SK-MEL-5 (cell line): ENCODE results near the gene IL1F10. TPM values are rescaled to one million over a fixed set of nuclear protein-coding genes. Genes with fewer than 3 reads are reported as not detected.
A peak's percentile ranks its signal among the peaks of the same experiment; 100 is the strongest.
"Not testable (repeated sequence)": the region's sequence is repeated elsewhere in the genome, so short reads cannot be mapped to it uniquely, and the experiment has no call there.

Experiments used
- DNase-seq: peaks from one replicate; pipeline ENCODE4 v3.0.0-alpha.2; 2016; ENCODE audit warnings: low read depth, low spot score
- in situ Hi-C: cut with HindIII; loops from 2 replicates; pipeline ENCODE4 v1.10.0; 2016; ENCODE audit warnings: low sequenced_read_pairs, high pct_unique_total_duplicates, low pct_unique_long_range_greater_than_20kb
- total RNA-seq: library from RNA; depleted of rRNA; stranded (reverse); fragments of >200 nt; shearing (Covaris generic); gene quantifications from 2 replicates; pipeline ENCODE4 v1.2.3, GENCODE V29; 2014

IL1F10 gene
- total RNA-seq, 1 experiment from 2014 or later = not detected

DNA sequence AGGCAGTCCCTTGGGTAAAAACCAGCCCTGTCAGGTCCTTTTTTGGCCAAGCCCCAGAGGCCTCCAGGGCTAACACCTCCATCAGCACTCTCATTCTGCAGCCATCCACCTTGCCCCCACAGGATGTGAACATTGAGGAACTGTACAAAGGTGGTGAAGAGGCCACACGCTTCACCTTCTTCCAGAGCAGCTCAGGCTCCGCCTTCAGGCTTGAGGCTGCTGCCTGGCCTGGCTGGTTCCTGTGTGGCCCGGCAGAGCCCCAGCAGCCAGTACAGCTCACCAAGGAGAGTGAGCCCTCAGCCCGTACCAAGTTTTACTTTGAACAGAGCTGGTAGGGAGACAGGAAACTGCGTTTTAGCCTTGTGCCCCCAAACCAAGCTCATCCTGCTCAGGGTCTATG is 7.3 kb downstream of the IL1F10 start:
- DNase-seq = no peak
- in situ Hi-C loops = no loop called here

DNA sequence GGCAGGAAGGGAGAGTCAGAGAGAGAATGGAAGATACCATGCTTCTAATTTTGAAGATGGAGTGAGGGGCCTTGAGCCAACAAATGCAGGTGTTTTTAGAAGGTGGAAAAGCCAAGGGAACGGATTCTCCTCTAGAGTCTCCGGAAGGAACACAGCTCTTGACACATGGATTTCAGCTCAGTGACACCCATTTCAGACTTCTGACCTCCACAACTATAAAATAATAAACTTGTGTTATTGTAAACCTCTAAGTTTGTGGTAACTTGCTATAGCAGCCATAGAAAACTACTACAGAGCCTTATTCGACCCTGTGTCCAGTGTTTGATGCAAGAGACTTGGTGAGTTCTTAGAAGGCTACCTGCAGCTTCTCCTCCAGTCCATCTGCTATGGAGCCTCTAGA is 7.8 kb downstream of the IL1F10 start:
- no peak for DNase-seq
- in situ Hi-C loops = no loop called here

DNA sequence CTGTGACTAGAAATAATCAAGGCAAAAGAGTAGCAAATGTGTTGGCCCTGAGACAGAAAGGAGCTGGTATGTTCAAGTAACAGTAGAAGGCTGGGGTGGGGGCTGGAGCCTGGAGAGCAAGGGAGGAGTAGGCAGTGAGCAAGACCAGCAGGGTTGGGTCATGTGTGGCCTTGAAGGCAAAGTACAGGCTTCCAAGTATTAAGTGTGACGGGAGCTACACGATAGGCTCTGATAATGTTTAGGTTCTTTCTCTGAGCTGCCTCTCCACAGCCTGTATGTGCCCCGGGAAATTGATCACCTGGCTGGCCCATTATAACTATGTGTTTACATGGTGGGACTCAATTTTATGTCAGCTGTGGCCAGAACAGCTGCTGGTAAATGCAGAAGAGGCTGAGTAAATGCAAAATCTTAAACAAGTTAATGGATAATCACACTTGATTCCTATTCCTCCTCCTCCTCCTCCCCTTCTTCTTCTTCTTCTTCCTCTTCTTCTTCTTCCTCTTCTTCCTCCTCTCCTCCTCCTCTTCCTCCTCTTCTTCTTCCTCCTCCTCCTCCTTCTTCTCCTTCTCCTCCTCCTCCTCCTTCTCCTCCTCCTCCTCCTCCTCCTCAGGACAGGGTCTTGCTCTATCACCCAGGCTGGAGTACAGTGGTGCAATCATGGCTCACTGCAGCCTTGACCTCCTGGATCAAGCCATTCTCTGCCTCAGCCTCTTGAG is 9.3 kb downstream of the IL1F10 start:
- in situ Hi-C loops = no loop called here
- DNase-seq = no peak

DNA sequence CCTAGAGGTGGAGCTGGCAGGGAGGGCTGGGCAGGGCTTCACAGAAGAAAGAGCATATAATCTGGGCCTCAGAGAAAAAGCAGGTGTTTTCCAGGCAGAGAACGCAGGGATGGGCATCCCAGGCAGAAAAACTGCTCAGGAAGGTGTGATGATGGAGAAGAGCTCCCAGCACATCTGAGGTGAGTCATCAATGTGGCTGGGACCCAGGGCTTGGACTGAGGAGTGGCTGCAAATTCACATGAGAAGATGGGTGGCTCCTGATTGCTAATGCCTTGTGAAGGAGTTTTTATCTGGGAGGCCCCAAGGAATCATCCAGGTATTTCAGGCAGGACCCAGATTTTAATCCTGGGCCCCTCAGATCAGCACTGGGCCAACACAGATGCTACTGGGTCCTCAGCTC is 10.2 kb downstream of the IL1F10 start:
- DNase-seq = no peak

DNA sequence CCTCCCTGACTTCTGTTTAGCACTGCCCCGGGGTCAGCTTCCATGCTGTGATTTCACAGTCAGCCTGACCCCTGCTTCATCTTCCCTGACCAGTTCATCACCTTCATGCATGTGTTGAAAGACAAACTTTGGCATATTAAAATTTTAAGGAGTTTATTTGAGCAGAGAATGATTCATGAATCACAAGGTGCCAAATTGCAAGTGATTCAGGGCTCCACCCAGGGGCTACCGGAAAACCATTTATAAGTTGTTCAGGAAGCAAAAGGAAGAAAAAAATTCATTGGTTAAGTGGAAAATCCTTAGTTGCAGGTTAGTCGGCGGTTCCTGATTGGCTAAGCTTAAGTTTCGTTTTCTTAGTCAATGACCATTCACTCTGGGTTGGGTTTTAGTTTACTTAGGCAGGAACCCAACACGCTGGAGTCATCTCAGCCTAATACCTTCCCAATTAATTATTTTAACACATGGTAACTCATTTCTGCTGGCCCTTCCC is 10.6 kb downstream of the IL1F10 start:
- in situ Hi-C loops = no loop called here
- DNase-seq = no peak

More for the DNA sequence above, 10.2 kb downstream of the IL1F10 start:
- in situ Hi-C loops = no loop called here

DNA sequence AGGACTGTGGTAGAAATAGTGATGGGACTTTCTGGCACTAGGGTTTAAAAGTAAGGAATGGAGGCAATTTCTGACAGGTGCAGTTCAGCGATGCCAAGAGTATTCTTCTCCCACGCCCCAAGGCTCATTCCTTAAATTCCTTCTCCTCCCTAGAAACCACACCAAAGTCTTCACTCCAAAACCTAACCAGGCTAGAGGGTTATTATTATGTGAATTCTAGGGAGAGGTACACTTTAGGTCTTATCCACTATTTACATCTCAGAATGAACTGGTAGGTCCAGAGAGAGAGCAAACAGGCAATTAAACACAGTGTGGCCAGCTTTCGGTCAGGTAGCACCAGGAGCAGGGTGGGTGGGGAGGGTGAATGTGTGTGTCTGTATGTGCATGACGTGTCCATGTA is 11.4 kb downstream of the IL1F10 start:
- no peak for DNase-seq
- in situ Hi-C loops = no loop called here

DNA sequence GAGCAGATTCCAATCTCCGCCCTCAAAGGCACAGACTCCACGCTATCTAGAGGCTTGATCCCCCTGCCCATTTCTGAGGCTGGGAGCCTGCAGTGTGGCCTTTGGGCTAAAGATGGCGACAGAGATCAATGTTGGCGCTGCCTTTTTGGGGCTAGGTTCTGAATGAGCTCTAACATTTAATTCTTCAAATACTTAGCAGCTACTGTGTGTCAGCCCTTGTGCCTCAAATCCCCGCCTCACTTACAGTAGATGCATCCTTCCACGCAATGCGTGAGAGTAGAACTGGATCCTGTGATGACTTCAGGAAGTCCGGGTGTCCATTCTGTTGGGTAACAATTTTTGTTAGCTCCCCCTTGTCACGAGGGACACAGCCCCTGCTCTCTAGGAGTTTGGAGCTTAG is 12.4 kb downstream of the IL1F10 start:
- in situ Hi-C loops = no loop called here
- peak; percentile 50 for DNase-seq

DNA sequence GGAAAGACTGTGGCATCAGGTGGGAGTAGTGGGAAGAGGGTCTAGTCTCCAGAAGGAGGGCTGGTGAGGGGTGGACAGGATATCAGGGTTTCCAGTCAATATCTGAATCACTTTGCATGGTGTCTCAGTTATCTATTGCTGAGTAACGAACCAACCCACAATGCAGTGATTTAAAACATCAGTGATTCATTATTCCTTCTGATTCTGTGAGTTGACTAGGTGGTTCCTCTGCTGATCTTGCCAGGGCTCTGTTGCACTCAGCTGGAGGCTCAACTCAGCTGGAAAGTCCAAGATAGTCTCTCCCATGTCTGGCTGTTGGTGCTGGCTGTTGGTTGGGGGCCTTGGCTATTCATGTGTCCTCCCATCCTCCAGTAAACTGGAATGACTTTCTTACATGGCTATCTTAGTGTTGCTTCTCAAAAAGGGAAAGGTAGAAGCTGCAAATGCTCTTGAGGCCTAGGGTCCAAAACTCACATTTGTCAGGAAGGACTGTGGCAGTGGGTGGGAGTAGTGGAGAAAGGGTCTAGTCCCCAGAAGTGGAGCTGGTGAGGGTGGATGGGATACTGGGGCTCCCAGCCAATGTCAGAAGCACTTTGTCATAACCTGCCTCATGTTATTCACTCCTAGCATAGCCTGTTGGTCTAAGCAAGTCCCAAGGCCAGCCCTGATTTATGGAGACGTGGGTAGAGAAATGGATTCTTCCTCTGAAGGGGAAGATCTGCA is 13.9 kb downstream of the IL1F10 start:
- in situ Hi-C loops = no loop called here
- no peak for DNase-seq

DNA sequence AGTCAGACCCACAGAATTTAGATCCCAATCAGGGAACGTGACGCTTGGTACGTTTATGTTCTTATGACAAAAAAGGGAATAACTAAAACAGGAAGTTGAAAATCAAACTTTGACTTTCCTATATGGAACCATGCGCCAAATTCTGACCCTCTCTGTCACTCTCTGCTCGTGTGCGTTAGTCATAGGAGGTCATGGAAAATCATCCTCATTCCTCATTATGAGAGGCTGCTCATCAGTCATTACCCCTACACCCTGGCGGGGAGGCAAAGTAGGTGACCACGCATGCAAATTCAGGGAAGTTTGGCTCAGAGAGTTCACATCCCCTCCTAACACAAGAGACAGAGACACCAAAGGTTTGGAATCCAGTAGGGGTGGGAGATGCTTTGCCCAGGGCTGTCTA is 15.5 kb downstream of the IL1F10 start:
- in situ Hi-C loops = no loop called here

DNA sequence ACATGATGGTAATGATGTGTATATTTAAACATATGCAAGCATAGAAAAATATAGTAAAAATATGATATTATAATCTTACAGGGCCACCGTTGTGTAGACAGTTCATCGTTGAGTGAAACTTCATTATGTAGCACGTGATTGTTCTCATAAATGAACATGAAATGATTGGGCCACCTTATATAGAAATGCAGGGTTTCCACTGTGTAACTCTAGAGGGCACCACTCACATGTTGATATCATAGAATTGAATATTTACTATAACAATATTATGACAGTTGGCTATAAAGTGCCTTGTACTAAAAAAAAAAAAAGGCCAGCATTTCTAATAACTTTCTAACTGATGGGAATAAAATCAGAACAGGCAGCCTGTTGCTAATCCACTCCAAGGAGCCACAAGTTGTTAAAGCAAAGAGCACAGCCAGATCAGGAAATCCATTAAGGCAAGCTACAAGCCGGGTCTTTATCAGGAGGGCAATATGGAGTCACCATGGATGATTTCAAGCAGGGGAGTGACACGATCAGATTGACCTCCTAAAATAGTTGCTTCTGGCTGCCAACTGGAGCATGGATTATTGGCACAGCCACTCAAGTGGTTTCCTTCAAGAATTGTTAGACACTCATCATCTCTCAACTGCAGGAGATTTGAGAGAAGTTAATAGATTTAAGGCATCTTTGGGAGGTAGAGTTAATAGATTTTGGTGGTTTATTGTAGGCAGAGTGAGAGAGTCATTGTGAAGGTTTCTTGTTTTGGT is 16.7 kb downstream of the IL1F10 start:
- DNase-seq = peak; percentile 28
- in situ Hi-C loops = no loop called here

More for the DNA sequence above, 15.5 kb downstream of the IL1F10 start:
- no peak for DNase-seq

DNA sequence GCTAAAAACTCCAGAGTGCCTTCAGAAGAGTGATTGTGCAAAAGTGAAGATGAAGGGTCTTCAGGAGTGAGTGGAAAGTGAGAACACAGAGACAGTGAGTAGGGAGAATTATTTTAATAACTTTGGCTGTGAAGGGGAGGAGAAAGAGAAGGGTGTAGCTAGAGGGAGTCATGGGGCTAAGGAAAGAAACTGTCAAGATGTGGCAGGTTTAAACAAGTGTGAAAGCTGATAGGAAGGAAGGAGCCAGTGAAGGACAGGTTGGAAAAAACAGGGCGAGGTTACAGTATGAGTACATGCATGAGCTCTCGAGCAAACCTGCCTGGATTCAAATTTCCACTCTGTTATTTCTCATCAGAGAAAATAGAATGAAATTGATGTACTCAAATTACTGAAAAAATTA is 17.8 kb downstream of the IL1F10 start:
- in situ Hi-C loops = no loop called here
- no peak for DNase-seq

DNA sequence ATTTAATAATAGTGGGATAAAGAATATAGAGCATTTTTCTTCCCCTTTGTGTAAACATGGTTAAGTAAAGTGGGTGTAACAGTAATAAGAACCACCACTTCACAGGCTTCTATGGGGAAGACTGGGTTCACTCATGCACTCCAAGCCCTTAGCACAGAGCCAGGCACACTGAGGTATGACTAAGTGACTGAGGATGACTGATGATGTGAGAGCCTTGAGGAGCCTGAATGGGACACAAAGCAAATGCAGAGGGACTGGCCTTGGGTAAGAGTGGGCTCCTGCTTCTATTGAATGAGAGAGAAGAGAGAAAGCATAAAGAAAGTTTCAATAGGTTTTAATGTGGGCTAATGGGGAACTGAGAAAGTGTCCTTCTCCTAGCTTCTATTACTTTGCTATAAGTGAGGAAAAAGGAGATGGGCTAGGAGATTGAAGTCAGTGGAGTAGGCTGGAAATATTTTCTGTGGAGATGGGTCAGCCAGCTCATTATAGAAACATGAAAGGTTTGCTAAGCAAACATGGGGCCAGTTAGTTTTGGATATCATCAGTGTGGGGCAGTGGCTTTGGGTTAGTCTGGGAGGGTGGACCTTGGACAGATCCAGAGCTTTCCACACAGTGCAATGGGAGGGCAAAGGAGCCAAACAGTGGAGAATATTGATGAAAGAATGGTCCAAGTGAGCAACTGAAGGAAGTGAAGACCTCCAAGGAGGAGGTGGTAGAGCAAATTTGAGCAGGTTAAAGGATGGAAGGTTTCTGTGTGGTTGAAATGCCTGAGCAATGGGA is 20.6 kb downstream of the IL1F10 start:
- DNase-seq = no peak
- in situ Hi-C loops = no loop called here

DNA sequence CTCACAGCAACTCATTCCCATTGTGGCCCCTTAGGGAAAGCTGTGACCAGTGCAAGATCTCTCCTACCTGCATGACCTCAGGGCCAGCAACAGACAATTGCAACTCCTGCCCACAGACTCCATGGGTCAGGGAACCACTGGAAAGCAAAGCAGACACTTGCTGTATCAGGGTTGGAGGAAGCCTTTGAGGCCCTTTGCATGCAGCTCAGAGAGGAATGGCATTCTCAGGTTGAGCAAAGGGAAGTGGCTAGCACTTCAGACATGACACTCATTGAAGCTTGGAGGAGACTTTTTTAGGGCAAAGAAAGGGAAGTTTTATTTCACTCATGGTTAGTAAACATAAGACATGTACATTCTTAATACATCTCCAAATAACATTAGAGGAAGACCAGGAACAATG is 22.1 kb downstream of the IL1F10 start:
- no peak for DNase-seq
- in situ Hi-C loops = no loop called here

DNA sequence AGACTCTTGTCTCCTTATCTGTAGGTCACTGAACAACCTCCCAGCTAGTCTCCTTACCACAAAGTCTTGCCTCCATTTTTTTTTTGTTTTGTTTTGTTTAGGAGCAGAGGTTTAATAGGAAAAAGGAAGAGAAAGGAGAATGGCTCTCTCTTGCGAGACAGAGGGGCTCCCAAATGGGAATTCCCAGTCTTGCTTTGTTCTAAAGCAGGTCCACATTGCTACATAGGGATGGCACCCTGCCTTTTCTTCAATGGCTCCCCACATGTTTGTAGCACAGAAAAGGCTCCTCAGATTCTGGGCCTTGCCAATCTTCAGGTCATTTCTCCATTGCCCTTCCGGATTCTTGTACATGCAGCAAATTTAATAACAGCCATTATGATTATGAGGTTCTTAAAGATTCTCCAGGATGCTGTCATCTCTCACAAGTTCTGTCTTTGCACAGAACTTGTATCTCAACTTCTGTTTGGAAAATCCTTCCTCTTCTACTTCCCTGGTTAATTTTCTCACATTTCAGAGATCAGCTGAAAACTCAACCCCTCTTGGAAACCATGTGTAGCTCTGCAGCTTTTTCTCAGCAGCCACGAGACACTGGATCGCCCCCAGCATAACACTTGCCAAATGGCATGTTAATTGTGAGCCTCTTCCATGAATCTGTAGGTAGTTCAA is 23.6 kb downstream of the IL1F10 start:
- no peak for DNase-seq
- in situ Hi-C loops = no loop called here

DNA sequence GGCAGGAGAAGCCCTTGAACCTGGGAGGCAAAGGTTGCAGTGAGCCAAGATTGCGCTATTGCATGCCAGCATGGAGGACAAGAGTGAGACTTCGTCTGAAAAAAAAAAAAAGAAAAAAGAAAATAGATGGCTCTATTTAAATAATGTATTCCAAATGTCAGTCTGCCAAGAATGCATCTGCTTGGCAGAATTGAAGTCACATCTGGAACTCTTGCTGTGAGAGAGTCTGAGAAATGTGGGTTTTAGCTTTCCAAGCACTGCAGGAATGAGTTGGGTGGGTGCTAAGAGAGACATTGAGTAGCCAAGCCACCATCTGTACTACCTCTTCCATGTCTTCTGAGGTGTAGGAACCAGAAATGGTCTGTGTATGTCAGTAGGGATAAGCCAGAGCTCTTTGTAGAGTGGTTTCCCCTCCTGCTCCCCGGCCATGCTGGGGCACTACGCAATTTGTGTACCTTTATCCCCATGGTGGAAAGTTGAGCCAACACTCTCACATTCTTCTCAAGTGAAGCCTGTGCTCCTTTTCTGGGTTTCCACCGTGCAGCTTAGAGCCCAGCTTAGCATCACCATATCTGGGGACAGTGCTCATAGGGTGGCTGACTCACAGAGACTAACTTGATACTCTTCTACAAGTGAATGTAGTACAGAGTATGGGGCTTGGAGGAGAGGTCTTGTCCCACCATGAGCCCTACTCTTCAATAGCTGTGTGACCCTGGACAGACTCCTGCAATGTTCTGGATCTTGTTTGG is 25.3 kb downstream of the IL1F10 start:
- in situ Hi-C loops = no loop called here
- DNase-seq = no peak

DNA sequence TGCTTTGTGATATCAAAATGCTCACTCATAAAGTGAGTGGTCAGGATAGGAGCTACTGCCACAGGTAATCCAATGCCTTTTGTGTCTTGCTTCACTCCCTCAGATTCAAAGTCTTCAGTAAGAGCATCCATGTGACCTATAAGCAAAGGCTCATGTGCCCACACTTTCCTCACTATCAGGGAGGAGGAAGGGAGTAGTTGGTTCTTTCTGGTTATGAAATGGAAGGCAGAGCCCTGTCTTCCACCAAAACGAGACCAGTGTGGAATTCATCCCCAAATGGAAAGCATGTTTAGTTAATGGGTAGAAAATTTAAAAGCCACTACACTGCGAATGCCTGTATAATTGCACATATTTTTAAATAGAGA is 25.8 kb downstream of the IL1F10 start:
- in situ Hi-C loops = no loop called here
- no peak for DNase-seq

DNA sequence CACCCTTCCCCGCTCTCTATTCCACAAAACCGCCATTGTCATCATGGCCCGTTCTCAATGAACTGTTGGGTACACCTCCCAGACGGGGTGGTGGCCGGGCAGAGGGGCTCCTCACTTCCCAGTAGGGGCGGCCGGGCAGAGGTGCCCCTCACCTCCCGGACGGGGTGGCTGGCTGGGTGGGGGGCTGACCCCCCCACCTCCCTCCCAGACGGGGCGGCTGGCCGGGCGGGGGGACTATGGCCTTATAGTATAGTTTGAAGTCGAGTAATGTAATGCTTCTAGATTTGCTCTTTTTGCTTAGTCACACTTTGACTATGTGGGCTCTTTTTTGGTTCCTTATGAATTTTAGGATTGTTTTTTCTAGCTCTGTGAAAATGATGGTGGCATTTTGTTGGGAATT is 28.5 kb downstream of the IL1F10 start:
- in situ Hi-C loops, DNase-seq: not testable (repeated sequence)
